WTC11 (cell line): ENCODE measurements around the gene MCF2L.

Experiments
- ATF2 ChIP-seq: sonication (generic); formaldehyde crosslinking; IDR thresholded peaks from 2 replicates; pipeline ENCODE4 v1.8.1; 2022; ENCODE audit warnings: low read depth, missing genetic modification reagents, borderline replicate concordance
- CTCF ChIP-seq: fragments of 200-600 bp; IDR thresholded peaks from 2 replicates; pipeline ENCODE4 v1.8.0; 2022; ENCODE audit warnings: antibody characterized with exemption
- FOXP1 ChIP-seq: sonication (generic); formaldehyde crosslinking; IDR thresholded peaks from 2 replicates; pipeline ENCODE4 v1.8.0; 2022; ENCODE audit warnings: missing genetic modification reagents, mild to moderate bottlenecking, moderate library complexity, borderline replicate concordance
- IRF2 ChIP-seq: sonication (generic); formaldehyde crosslinking; IDR thresholded peaks from 2 replicates; pipeline ENCODE4 v1.8.0; 2022; ENCODE audit warnings: low read depth, missing genetic modification reagents, borderline replicate concordance
- MAX ChIP-seq: sonication (generic); formaldehyde crosslinking; IDR thresholded peaks from 2 replicates; pipeline ENCODE4 v1.8.0; 2022; ENCODE audit warnings: mild to moderate bottlenecking, missing genetic modification reagents
- NR3C1 ChIP-seq: sonication (generic); formaldehyde crosslinking; conservative IDR thresholded peaks from 2 replicates; pipeline ENCODE4 v1.8.1; 2023; ENCODE audit warnings: low read depth, mild to moderate bottlenecking, missing genetic modification reagents
- TP53 ChIP-seq: sonication (generic); formaldehyde crosslinking; IDR thresholded peaks from 2 replicates; pipeline ENCODE4 v1.8.1; 2023; ENCODE audit warnings: mild to moderate bottlenecking, missing genetic modification reagents
- USF2 ChIP-seq: sonication (generic); formaldehyde crosslinking; IDR thresholded peaks from 2 replicates; pipeline ENCODE4 v1.8.1; 2023; ENCODE audit warnings: mild to moderate bottlenecking, missing genetic modification reagents, moderate library complexity
- ZNF317 ChIP-seq: sonication (generic); formaldehyde crosslinking; IDR thresholded peaks from 2 replicates; pipeline ENCODE4 v1.8.1; 2023; ENCODE audit warnings: low read depth, mild to moderate bottlenecking, moderate library complexity, missing genetic modification reagents, borderline replicate concordance
- ZNF416 ChIP-seq: fragments of 250-450 bp; sonication (Bioruptor Pico); IDR thresholded peaks from 2 replicates; pipeline ENCODE4 v1.9.0; 2021; ENCODE audit warnings: mild to moderate bottlenecking, inconsistent platforms

- TF ChIP-seq MAX (CRISPR knock-in tag): no peak
- TF ChIP-seq ZNF317 (CRISPR knock-in tag): no peak
- TF ChIP-seq CTCF: no peak
- TF ChIP-seq FOXP1: no peak
- no peak for TF ChIP-seq TP53 (CRISPR knock-in tag)
- TF ChIP-seq USF2 (CRISPR knock-in tag): no peak
- no peak for TF ChIP-seq IRF2
- TF ChIP-seq ZNF416 (CRISPR knock-in tag): no peak
- no peak for TF ChIP-seq ATF2 (CRISPR knock-in tag)
- TF ChIP-seq NR3C1: no peak
Measured at GRCh38 chr13:113077953-113078901, 109.2 kb downstream of the MCF2L start.
